SK-N-SH treated with all-trans-retinoic acid at 6 μM for 48 hours (cell line): ENCODE results near the gene CHRM2.

Experiments used
- ATAC-seq: fragments of 200-7000 bp; cut with Tn5 transposase; 3 replicates; pipeline ENCODE4 v1.9.1; 2020; ENCODE audit warnings: mild to moderate bottlenecking, moderate library complexity
- ARNTL ChIP-seq: fragments of 450-650 bp; formaldehyde crosslinking; IDR thresholded peaks from 2 replicates; pipeline ENCODE4 v1.5.0; 2020; ENCODE audit warnings: low read depth, mild to moderate bottlenecking, moderate library complexity, borderline replicate concordance
- BACH2 ChIP-seq: fragments of 250-450 bp; sonication (Bioruptor Pico); IDR thresholded peaks from 2 replicates; pipeline ENCODE4 v1.9.0; 2021; ENCODE audit warnings: mild to moderate bottlenecking, borderline replicate concordance
- CREB5 ChIP-seq: fragments of 250-450 bp; sonication (Bioruptor Pico); IDR thresholded peaks from 2 replicates; pipeline ENCODE4 v1.5.1; 2020; ENCODE audit warnings: low read depth, mild to moderate bottlenecking, moderate library complexity
- CSDC2 ChIP-seq: fragments of 250-450 bp; sonication (Bioruptor Pico); IDR thresholded peaks from 2 replicates; pipeline ENCODE4 v1.5.0; 2020; ENCODE audit warnings: mild to moderate bottlenecking, moderate library complexity
- CSRNP3 ChIP-seq: fragments of 250-450 bp; sonication (Bioruptor Pico); IDR thresholded peaks from 2 replicates; pipeline ENCODE4 v1.5.1; 2021; ENCODE audit warnings: mild to moderate bottlenecking, moderate library complexity
- ESRRG ChIP-seq: fragments of 250-450 bp; sonication (Bioruptor Pico); IDR thresholded peaks from 2 replicates; pipeline ENCODE4 v1.6.1; 2021; ENCODE audit warnings: mild to moderate bottlenecking
- GLIS3 ChIP-seq: fragments of 250-450 bp; sonication (Bioruptor Pico); IDR thresholded peaks from 2 replicates; pipeline ENCODE4 v1.5.0; 2020; ENCODE audit warnings: mild to moderate bottlenecking, moderate library complexity
- PATZ1 ChIP-seq: fragments of 250-450 bp; sonication (Bioruptor Pico); IDR thresholded peaks from 2 replicates; pipeline ENCODE4 v1.8.0; 2020; ENCODE audit warnings: mild to moderate bottlenecking, moderate library complexity, borderline replicate concordance
- POU6F1 ChIP-seq: fragments of 250-450 bp; sonication (Bioruptor Pico); IDR thresholded peaks from 2 replicates; pipeline ENCODE4 v1.8.0; 2021; ENCODE audit warnings: low read depth, mild to moderate bottlenecking, moderate library complexity, borderline replicate concordance
- RARB ChIP-seq: fragments of 250-450 bp; sonication (Bioruptor Pico); IDR thresholded peaks from 2 replicates; pipeline ENCODE4 v1.8.0; 2021; ENCODE audit warnings: mild to moderate bottlenecking, moderate library complexity
- SNAI2 ChIP-seq: fragments of 250-450 bp; sonication (Bioruptor Pico); IDR thresholded peaks from 2 replicates; pipeline ENCODE4 v1.5.0; 2020; ENCODE audit warnings: mild to moderate bottlenecking, moderate library complexity
- TCF4 ChIP-seq: fragments of 250-450 bp; sonication (Bioruptor Pico); IDR thresholded peaks from 2 replicates; pipeline ENCODE4 v1.8.0; 2021; ENCODE audit warnings: mild to moderate bottlenecking, moderate library complexity, borderline replicate concordance
- TOX ChIP-seq: fragments of 250-450 bp; sonication (Bioruptor Pico); IDR thresholded peaks from 2 replicates; pipeline ENCODE4 v1.8.0; 2021; ENCODE audit warnings: mild to moderate bottlenecking, moderate library complexity, borderline replicate concordance
- TSHZ2 ChIP-seq: fragments of 250-450 bp; sonication (Bioruptor Pico); IDR thresholded peaks from 2 replicates; pipeline ENCODE4 v1.5.0; 2020; ENCODE audit warnings: mild to moderate bottlenecking, moderate library complexity
- ZC3H10 ChIP-seq: fragments of 250-450 bp; sonication (Bioruptor Pico); IDR thresholded peaks from 2 replicates; pipeline ENCODE4 v1.5.1; 2021; ENCODE audit warnings: mild to moderate bottlenecking, moderate library complexity
- ZFP3 ChIP-seq: fragments of 250-450 bp; sonication (Bioruptor Pico); IDR thresholded peaks from 2 replicates; pipeline ENCODE4 v1.5.0; 2020; ENCODE audit warnings: mild to moderate bottlenecking, moderate library complexity
- ZFP30 ChIP-seq: fragments of 450-650 bp; formaldehyde crosslinking; IDR thresholded peaks from 2 replicates; pipeline ENCODE4 v1.5.0; 2022; ENCODE audit warnings: mild to moderate bottlenecking, moderate library complexity
- ZNF565 ChIP-seq: fragments of 450-650 bp; formaldehyde crosslinking; conservative IDR thresholded peaks from 2 replicates; pipeline ENCODE4 v1.5.0; 2020; ENCODE audit warnings: low read depth, mild to moderate bottlenecking, moderate library complexity
- ZNF70 ChIP-seq: fragments of 450-650 bp; formaldehyde crosslinking; IDR thresholded peaks from 2 replicates; pipeline ENCODE4 v1.5.0; 2020; ENCODE audit warnings: mild to moderate bottlenecking, moderate library complexity
- ZNF8 ChIP-seq: fragments of 450-650 bp; formaldehyde crosslinking; IDR thresholded peaks from 2 replicates; pipeline ENCODE4 v1.5.0; 2020; ENCODE audit warnings: mild to moderate bottlenecking, moderate library complexity

The CHRM2 gene

GRCh38 chr7:137045573-137045972, 177.1 kb downstream of the CHRM2 start:
- TF ChIP-seq CREB5 (CRISPR knock-in tag), result no peak
- TF ChIP-seq POU6F1 (CRISPR knock-in tag), result no peak
- TF ChIP-seq CSDC2 (CRISPR knock-in tag), result no peak
- TF ChIP-seq ZNF565 (CRISPR knock-in tag), result no peak
- TF ChIP-seq BACH2 (CRISPR knock-in tag), result no peak
- no peak for TF ChIP-seq ZC3H10 (CRISPR knock-in tag)
- no peak for TF ChIP-seq TOX (CRISPR knock-in tag)
- TF ChIP-seq TCF4 (CRISPR knock-in tag), result no peak
- no peak for TF ChIP-seq GLIS3 (CRISPR knock-in tag)
- no peak for TF ChIP-seq ZFP3 (CRISPR knock-in tag)
- TF ChIP-seq TSHZ2 (CRISPR knock-in tag), result no peak
- TF ChIP-seq SNAI2 (CRISPR knock-in tag), result no peak
- TF ChIP-seq ZNF70 (CRISPR knock-in tag), result no peak
- no peak for TF ChIP-seq PATZ1 (CRISPR knock-in tag)
- TF ChIP-seq CSRNP3 (CRISPR knock-in tag), result no peak
- TF ChIP-seq ZFP30 (CRISPR knock-in tag), result no peak
- no peak for TF ChIP-seq ZNF8 (CRISPR knock-in tag)
- TF ChIP-seq ESRRG (CRISPR knock-in tag), result no peak
- no peak for TF ChIP-seq RARB (CRISPR knock-in tag)
- no peak for TF ChIP-seq ARNTL
- no peak for ATAC-seq

GRCh38 chr7:137069249-137069963, 201.0 kb downstream of the CHRM2 start:
- ATAC-seq, result no peak
- TF ChIP-seq GLIS3 (CRISPR knock-in tag) (no peak), ARNTL (no peak), CSRNP3 (CRISPR knock-in tag) (no peak), BACH2 (CRISPR knock-in tag) (no peak), TSHZ2 (CRISPR knock-in tag) (no peak), ZNF8 (CRISPR knock-in tag) (no peak), ZNF70 (CRISPR knock-in tag) (no peak), ZFP30 (CRISPR knock-in tag) (no peak), PATZ1 (CRISPR knock-in tag) (no peak)
